A549 (cell line): ENCODE measurements around the gene JOSD2.

Source experiments
- BHLHE40 ChIP-seq: IDR thresholded peaks from 2 replicates; pipeline ENCODE4 v1.6.1; 2012; ENCODE audit warnings: low read depth, low read length, inconsistent platforms
- ESRRA ChIP-seq: fragments of 150-350 bp; IDR thresholded peaks from 2 replicates; pipeline ENCODE4 v1.6.1; 2014; ENCODE audit warnings: mild to moderate bottlenecking, low read length, borderline replicate concordance
- MYC ChIP-seq: IDR thresholded peaks from 2 replicates; pipeline ENCODE4 v1.6.1; 2012; ENCODE audit warnings: mild to moderate bottlenecking, inconsistent platforms, low read length, improper control_type of control experiment, borderline replicate concordance
- POLR2A ChIP-seq: IDR thresholded peaks from 2 replicates; pipeline ENCODE4 v1.6.1; 2012; ENCODE audit warnings: mild to moderate bottlenecking, low read length
- RAD21 ChIP-seq, 2 experiments: fragments of >200 bp in 1 of 2; sonication (Bioruptor Twin) in 1 of 2; formaldehyde crosslinking in 1 of 2; IDR thresholded peaks in 1 of 2; conservative IDR thresholded peaks in 1 of 2; 2 replicates in 1 of 2; 3 replicates in 1 of 2; pipeline ENCODE4 v1.6.1; 2012 to 2018; ENCODE audit warnings: inconsistent platforms in 1 of 2
- TF ChIP-seq, protein P1 (sequence below): fragments of >200 bp; sonication (Bioruptor Twin); formaldehyde crosslinking; IDR thresholded peaks from 3 replicates; pipeline ENCODE4 v1.5.1; 2016

GRCh38 chr19:50467566-50467965 is 43.4 kb downstream of the JOSD2 start:
- TF ChIP-seq, protein P1, sequence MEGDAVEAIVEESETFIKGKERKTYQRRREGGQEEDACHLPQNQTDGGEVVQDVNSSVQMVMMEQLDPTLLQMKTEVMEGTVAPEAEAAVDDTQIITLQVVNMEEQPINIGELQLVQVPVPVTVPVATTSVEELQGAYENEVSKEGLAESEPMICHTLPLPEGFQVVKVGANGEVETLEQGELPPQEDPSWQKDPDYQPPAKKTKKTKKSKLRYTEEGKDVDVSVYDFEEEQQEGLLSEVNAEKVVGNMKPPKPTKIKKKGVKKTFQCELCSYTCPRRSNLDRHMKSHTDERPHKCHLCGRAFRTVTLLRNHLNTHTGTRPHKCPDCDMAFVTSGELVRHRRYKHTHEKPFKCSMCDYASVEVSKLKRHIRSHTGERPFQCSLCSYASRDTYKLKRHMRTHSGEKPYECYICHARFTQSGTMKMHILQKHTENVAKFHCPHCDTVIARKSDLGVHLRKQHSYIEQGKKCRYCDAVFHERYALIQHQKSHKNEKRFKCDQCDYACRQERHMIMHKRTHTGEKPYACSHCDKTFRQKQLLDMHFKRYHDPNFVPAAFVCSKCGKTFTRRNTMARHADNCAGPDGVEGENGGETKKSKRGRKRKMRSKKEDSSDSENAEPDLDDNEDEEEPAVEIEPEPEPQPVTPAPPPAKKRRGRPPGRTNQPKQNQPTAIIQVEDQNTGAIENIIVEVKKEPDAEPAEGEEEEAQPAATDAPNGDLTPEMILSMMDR: no peak
- TF ChIP-seq BHLHE40: no peak
- TF ChIP-seq POLR2A: no peak
- TF ChIP-seq MYC: no peak
- no peak for TF ChIP-seq ESRRA
- TF ChIP-seq RAD21 (conservative IDR thresholded peaks at IDR 0.05 in 1 of 2, IDR thresholded peaks at IDR 0.05 in 1 of 2): no peak
